ENCODE measurements around the gene ADCY3. TPM values are rescaled to one million over a fixed set of nuclear protein-coding genes. Genes with fewer than 3 reads are reported as not detected.

ADCY3 gene
- total and polyA plus RNA-seq, 9 of the 15 experiments (the other 6 are each of a cell fraction or from before 2014, with no cell fraction given) = 1.5 to 54.8 (median 26.3) TPM

GRCh38 chr2:24930768-24931167 lies 10.7 kb upstream of the ADCY3 start (continued):
- no peak for TF ChIP-seq NKRF (IDR thresholded peaks at IDR 0.05; ENCODE audit: borderline replicate concordance)

- Histone ChIP-seq H3K4me3 (no peak overlapping the region), H3K4me2 (ENCODE audit: insufficient read depth, low read length) (no peak overlapping the region), H3K9me3 (replicated peaks; ENCODE audit: control insufficient read depth, insufficient read depth, low read depth, low read length) (no peaks in the 10 kb centered on the region), H3K36me3 (ENCODE audit: control insufficient read depth, insufficient read depth, low read length) (no peaks in the 10 kb centered on the region; the same call in 2 of the 3 replicates), H3K4me1 (replicated peaks in 1 of 2; ENCODE audit: control insufficient read depth in 2 of 2, insufficient read depth in 2 of 2, low read length in 2 of 2) (peaks cover 14 to 29% of the 10 kb centered on the region in 2 experiments; a peak in 4 of 5 replicates), H3K27me3 (ENCODE audit: control insufficient read depth in 2 of 2, insufficient read depth in 2 of 2, low read length in 2 of 2) (no peaks in the 10 kb centered on the region), H2AFZ (ENCODE audit: low read depth, low read length) (peak overlapping the region; percentile 47), H4K20me1 (replicated peaks; ENCODE audit: control insufficient read depth, insufficient read depth, low read length) (no peaks in the 10 kb centered on the region), H3K27ac (ENCODE audit: extremely low read depth, low read depth, low read length) (no peak overlapping the region; the same call in 2 of the 3 replicates), H3K9me1 (ENCODE audit: control insufficient read depth, insufficient read depth, low read length) (no peaks in the 10 kb centered on the region), H3K79me2 (ENCODE audit: control insufficient read depth, insufficient read depth, low read length) (no peaks in the 10 kb centered on the region), H3K9ac (ENCODE audit: insufficient read depth in 1 of 2, low read depth in 2 of 2, low read length in 2 of 2) (no peak overlapping the region)
- intact Hi-C loops (cut with micrococcal nuclease) (no loop called here), in situ Hi-C loops (cut with MboI) (no loop called here)
- CTCF ChIA-PET (ENCODE audit: low intra/inter-chr PET ratio) = no interaction called here
- no peak for TF ChIP-seq SIN3B (IDR thresholded peaks at IDR 0.05; ENCODE audit: low read depth)
- no peak for TF ChIP-seq SAFB2 (IDR thresholded peaks at IDR 0.05; ENCODE audit: borderline replicate concordance, low read depth, low read length, severe bottlenecking)
- no peak for TF ChIP-seq C11orf30 (IDR thresholded peaks at IDR 0.05; ENCODE audit: low read depth)
- no peak for TF ChIP-seq ZNF436 (CRISPR knock-in tag; IDR thresholded peaks at IDR 0.05)
- no peak for TF ChIP-seq SMARCE1 (IDR thresholded peaks at IDR 0.05)
- no peak for TF ChIP-seq ZNF696 (CRISPR knock-in tag; conservative IDR thresholded peaks at IDR 0.05)
- no peak for TF ChIP-seq CEBPG (CRISPR knock-in tag; IDR thresholded peaks at IDR 0.05)
- no peak for TF ChIP-seq CEBPG (tag; conservative IDR thresholded peaks at IDR 0.05 in 1 of 2, IDR thresholded peaks at IDR 0.05 in 1 of 2)
- TF ChIP-seq BDP1 (IDR thresholded peaks at IDR 0.05; ENCODE audit: insufficient read depth, insufficient read length) = no peak
- no peak for TF ChIP-seq CCAR2 (IDR thresholded peaks at IDR 0.05; ENCODE audit: low read depth, low read length)
- no peak for TF ChIP-seq ZNF766 (CRISPR knock-in tag; conservative IDR thresholded peaks at IDR 0.05)
- 93% methylated on average over 3 of the region's 3 CpGs for WGBS (ENCODE audit: insufficient coverage, low coverage, missing lambda C conversion rate)
- no peak for DNase-seq (ENCODE audit: extremely low read depth in 1 of 4, low spot score in 3 of 4)
- no peak for ATAC-seq
- FAIRE-seq = peak; percentile 11
- POLR2A ChIA-PET = no interaction called here
- BruUV-seq (replicated peaks) = no TSS peak
Observed at GRCh38 chr2:24929230-24929629, 9.2 kb upstream of the ADCY3 start.
